SK-N-SH treated with all-trans-retinoic acid at 6 μM for 48 hours (cell line): Measurements from ENCODE around the gene PLA1A.

Source experiments
- ATAC-seq: fragments of 200-7000 bp; cut with Tn5 transposase; 3 replicates; pipeline ENCODE4 v1.9.1; 2020; ENCODE audit warnings: mild to moderate bottlenecking, moderate library complexity
- ARNTL ChIP-seq: fragments of 450-650 bp; formaldehyde crosslinking; IDR thresholded peaks from 2 replicates; pipeline ENCODE4 v1.5.0; 2020; ENCODE audit warnings: low read depth, mild to moderate bottlenecking, moderate library complexity, borderline replicate concordance
- BACH2 ChIP-seq: fragments of 250-450 bp; sonication (Bioruptor Pico); IDR thresholded peaks from 2 replicates; pipeline ENCODE4 v1.9.0; 2021; ENCODE audit warnings: mild to moderate bottlenecking, borderline replicate concordance
- CREB5 ChIP-seq: fragments of 250-450 bp; sonication (Bioruptor Pico); IDR thresholded peaks from 2 replicates; pipeline ENCODE4 v1.5.1; 2020; ENCODE audit warnings: low read depth, mild to moderate bottlenecking, moderate library complexity
- CSDC2 ChIP-seq: fragments of 250-450 bp; sonication (Bioruptor Pico); IDR thresholded peaks from 2 replicates; pipeline ENCODE4 v1.5.0; 2020; ENCODE audit warnings: mild to moderate bottlenecking, moderate library complexity
- CSRNP3 ChIP-seq: fragments of 250-450 bp; sonication (Bioruptor Pico); IDR thresholded peaks from 2 replicates; pipeline ENCODE4 v1.5.1; 2021; ENCODE audit warnings: mild to moderate bottlenecking, moderate library complexity
- ESRRG ChIP-seq: fragments of 250-450 bp; sonication (Bioruptor Pico); IDR thresholded peaks from 2 replicates; pipeline ENCODE4 v1.6.1; 2021; ENCODE audit warnings: mild to moderate bottlenecking
- GLIS3 ChIP-seq: fragments of 250-450 bp; sonication (Bioruptor Pico); IDR thresholded peaks from 2 replicates; pipeline ENCODE4 v1.5.0; 2020; ENCODE audit warnings: mild to moderate bottlenecking, moderate library complexity
- ISL1 ChIP-seq: fragments of 250-450 bp; sonication (Bioruptor Pico); IDR thresholded peaks from 2 replicates; pipeline ENCODE4 v2.1.2; 2022; ENCODE audit warnings: mild to moderate bottlenecking, moderate library complexity
- OSR1 ChIP-seq: fragments of 250-450 bp; sonication (Bioruptor Pico); IDR thresholded peaks from 2 replicates; pipeline ENCODE4 v1.8.0; 2022; ENCODE audit warnings: moderate library complexity, mild to moderate bottlenecking, inconsistent platforms
- PATZ1 ChIP-seq: fragments of 250-450 bp; sonication (Bioruptor Pico); IDR thresholded peaks from 2 replicates; pipeline ENCODE4 v1.8.0; 2020; ENCODE audit warnings: mild to moderate bottlenecking, moderate library complexity, borderline replicate concordance
- POU6F1 ChIP-seq: fragments of 250-450 bp; sonication (Bioruptor Pico); IDR thresholded peaks from 2 replicates; pipeline ENCODE4 v1.8.0; 2021; ENCODE audit warnings: low read depth, mild to moderate bottlenecking, moderate library complexity, borderline replicate concordance
- PPARA ChIP-seq: fragments of 250-450 bp; sonication (Bioruptor Pico); IDR thresholded peaks from 2 replicates; pipeline ENCODE4 v1.5.0; 2020; ENCODE audit warnings: mild to moderate bottlenecking, borderline replicate concordance
- RARB ChIP-seq: fragments of 250-450 bp; sonication (Bioruptor Pico); IDR thresholded peaks from 2 replicates; pipeline ENCODE4 v1.8.0; 2021; ENCODE audit warnings: mild to moderate bottlenecking, moderate library complexity
- SNAI2 ChIP-seq: fragments of 250-450 bp; sonication (Bioruptor Pico); IDR thresholded peaks from 2 replicates; pipeline ENCODE4 v1.5.0; 2020; ENCODE audit warnings: mild to moderate bottlenecking, moderate library complexity
- TCF4 ChIP-seq: fragments of 250-450 bp; sonication (Bioruptor Pico); IDR thresholded peaks from 2 replicates; pipeline ENCODE4 v1.8.0; 2021; ENCODE audit warnings: mild to moderate bottlenecking, moderate library complexity, borderline replicate concordance
- TOX ChIP-seq: fragments of 250-450 bp; sonication (Bioruptor Pico); IDR thresholded peaks from 2 replicates; pipeline ENCODE4 v1.8.0; 2021; ENCODE audit warnings: mild to moderate bottlenecking, moderate library complexity, borderline replicate concordance
- TSHZ2 ChIP-seq: fragments of 250-450 bp; sonication (Bioruptor Pico); IDR thresholded peaks from 2 replicates; pipeline ENCODE4 v1.5.0; 2020; ENCODE audit warnings: mild to moderate bottlenecking, moderate library complexity
- ZC3H10 ChIP-seq: fragments of 250-450 bp; sonication (Bioruptor Pico); IDR thresholded peaks from 2 replicates; pipeline ENCODE4 v1.5.1; 2021; ENCODE audit warnings: mild to moderate bottlenecking, moderate library complexity
- ZFP3 ChIP-seq: fragments of 250-450 bp; sonication (Bioruptor Pico); IDR thresholded peaks from 2 replicates; pipeline ENCODE4 v1.5.0; 2020; ENCODE audit warnings: mild to moderate bottlenecking, moderate library complexity
- ZFP30 ChIP-seq: fragments of 450-650 bp; formaldehyde crosslinking; IDR thresholded peaks from 2 replicates; pipeline ENCODE4 v1.5.0; 2022; ENCODE audit warnings: mild to moderate bottlenecking, moderate library complexity
- ZNF565 ChIP-seq: fragments of 450-650 bp; formaldehyde crosslinking; conservative IDR thresholded peaks from 2 replicates; pipeline ENCODE4 v1.5.0; 2020; ENCODE audit warnings: low read depth, mild to moderate bottlenecking, moderate library complexity
- ZNF70 ChIP-seq: fragments of 450-650 bp; formaldehyde crosslinking; IDR thresholded peaks from 2 replicates; pipeline ENCODE4 v1.5.0; 2020; ENCODE audit warnings: mild to moderate bottlenecking, moderate library complexity
- ZNF8 ChIP-seq: fragments of 450-650 bp; formaldehyde crosslinking; IDR thresholded peaks from 2 replicates; pipeline ENCODE4 v1.5.0; 2020; ENCODE audit warnings: mild to moderate bottlenecking, moderate library complexity

PLA1A gene

GRCh38 chr3:119660474-119661440 is 63.1 kb downstream of the PLA1A start, which contains the start of gene POPDC2:
POPDC2 (minus strand) TSS chr3:119660589; CDS start chr3:119660423, 166 bp downstream.
- ATAC-seq, result peak; percentile 65
- no peak; the same call in 1 of the 2 replicates for TF ChIP-seq ZNF8
- TF ChIP-seq CREB5 (CRISPR knock-in tag), result peak; percentile 85
- TF ChIP-seq ARNTL (CRISPR knock-in tag), result no peak
- TF ChIP-seq GLIS3 (CRISPR knock-in tag), result peak; percentile 94; the same call in 1 of the 2 replicates
- peak; percentile 90 for TF ChIP-seq CSDC2 (CRISPR knock-in tag)
- TF ChIP-seq ZNF565 (CRISPR knock-in tag), result no peak
- peak; percentile 34; the same call in 1 of the 2 replicates for TF ChIP-seq ZFP30 (CRISPR knock-in tag)
- peak; percentile 72; the same call in 1 of the 2 replicates for TF ChIP-seq SNAI2
- peak; percentile 87 for TF ChIP-seq CSRNP3
- no peak for TF ChIP-seq BACH2 (CRISPR knock-in tag)
- TF ChIP-seq ZFP3 (CRISPR knock-in tag), result no peak
- TF ChIP-seq ZC3H10 (CRISPR knock-in tag), result no peak
- TF ChIP-seq PATZ1 (CRISPR knock-in tag), result no peak
- peak; percentile 95 for TF ChIP-seq TSHZ2 (CRISPR knock-in tag)
- no peak for TF ChIP-seq PPARA (CRISPR knock-in tag)
- TF ChIP-seq OSR1 (CRISPR knock-in tag), result 0 out of 2 replicates have a peak, but pooled peaks have one; percentile 37
- TF ChIP-seq POU6F1 (CRISPR knock-in tag), result peak; percentile 22; the same call in 1 of the 2 replicates
- TF ChIP-seq TCF4 (CRISPR knock-in tag), result peak; percentile 96
- peak; percentile 99 for TF ChIP-seq ISL1 (CRISPR knock-in tag)
- TF ChIP-seq ESRRG, result peak; percentile 80; the same call in 1 of the 2 replicates
- TF ChIP-seq RARB (CRISPR knock-in tag), result peak; percentile 59; the same call in 1 of the 2 replicates
- TF ChIP-seq TOX (CRISPR knock-in tag), result no peak; the same call in 1 of the 2 replicates
- no peak for TF ChIP-seq ZNF70 (CRISPR knock-in tag)
